Activated CD4-positive, alpha-beta T cell treated with anti-CD3 and anti-CD28 coated beads, Interleukin-2, amount 10 ng/mL, durations not matched to agents 7 days and 5 days (primary cell): ENCODE results near the gene SLC44A5. TPM values are rescaled to one million over a fixed set of nuclear protein-coding genes. Genes with fewer than 3 reads are reported as not detected.

ENCODE experiments used
- CTCF ChIA-PET: fragments of 350-600 bp; sonication (Branson Sonifier 250); formaldehyde crosslinking; loops from one replicate; lab custom pipeline; 2021; ENCODE audit warnings: antibody characterized with exemption; lab: Charles Lee
- POLR2A ChIA-PET: fragments of 350-600 bp; sonication (Branson Sonifier 250); formaldehyde crosslinking; loops from one replicate; lab custom pipeline; 2021; ENCODE audit warnings: antibody characterized with exemption; lab: Charles Lee
- DNase-seq: peaks from one replicate; pipeline ENCODE4 v3.0.0-alpha.2; 2020
- H3K27ac Mint-ChIP-seq: one replicate; pipeline ENCODE4 v1.8.0; 2021; ENCODE audit warnings: mild to moderate bottlenecking, moderate library complexity, mixed read lengths
- H3K27me3 Mint-ChIP-seq: one replicate; pipeline ENCODE4 v1.8.0; 2021; ENCODE audit warnings: mixed read lengths
- H3K36me3 Mint-ChIP-seq: one replicate; pipeline ENCODE4 v1.8.0; 2021; ENCODE audit warnings: low read depth, mixed read lengths
- H3K4me1 Mint-ChIP-seq: one replicate; pipeline ENCODE4 v1.8.0; 2021; ENCODE audit warnings: mixed read lengths
- H3K4me3 Mint-ChIP-seq: one replicate; pipeline ENCODE4 v1.8.0; 2021; ENCODE audit warnings: mild to moderate bottlenecking, moderate library complexity, mixed read lengths
- H3K9me3 Mint-ChIP-seq: one replicate; pipeline ENCODE4 v1.8.0; 2021; ENCODE audit warnings: mixed read lengths
- total RNA-seq, 2 experiments: library from RNA; stranded (reverse); gene quantifications; one replicate each; pipeline ENCODE4 v1.2.3, GENCODE V29; 2021

SLC44A5 gene
- total RNA-seq, 2 experiments from 2014 or later: not detected

- POLR2A ChIA-PET: no interaction called here
- H3K27ac Mint-ChIP-seq: no peak overlapping the region
- no peaks in the 10 kb centered on the region for H3K4me1 Mint-ChIP-seq
- no peak for DNase-seq
- no peak overlapping the region for H3K4me3 Mint-ChIP-seq
- no peaks in the 10 kb centered on the region for H3K36me3 Mint-ChIP-seq
- CTCF ChIA-PET: no interaction called here
- H3K27me3 Mint-ChIP-seq: no peaks in the 10 kb centered on the region
- no peaks in the 10 kb centered on the region for H3K9me3 Mint-ChIP-seq
These were observed 269.4 kb downstream of the SLC44A5 start for GRCh38 chr1:75341537-75341936.

- no peak overlapping the region for H3K4me3 Mint-ChIP-seq
- ChIA-PET CTCF (no interaction called here), POLR2A (no interaction called here)
- no peaks in the 10 kb centered on the region for H3K27me3 Mint-ChIP-seq
- no peaks in the 10 kb centered on the region for H3K4me1 Mint-ChIP-seq
- no peaks in the 10 kb centered on the region for H3K9me3 Mint-ChIP-seq
- H3K27ac Mint-ChIP-seq: no peak overlapping the region
- no peaks in the 10 kb centered on the region for H3K36me3 Mint-ChIP-seq
- DNase-seq: no peak
These were observed 272.1 kb downstream of the SLC44A5 start for GRCh38 chr1:75338616-75339483.

- no peaks in the 10 kb centered on the region for H3K9me3 Mint-ChIP-seq
- no peak overlapping the region for H3K4me3 Mint-ChIP-seq
- no peak overlapping the region for H3K27ac Mint-ChIP-seq
- ChIA-PET POLR2A (no interaction called here), CTCF (no interaction called here)
- H3K4me1 Mint-ChIP-seq: no peaks in the 10 kb centered on the region
- no peaks in the 10 kb centered on the region for H3K36me3 Mint-ChIP-seq
- DNase-seq: no peak
- H3K27me3 Mint-ChIP-seq: no peaks in the 10 kb centered on the region
These were observed 276.0 kb downstream of the SLC44A5 start for GRCh38 chr1:75334876-75335389.

GRCh38 chr1:75330624-75331023 lies 280.3 kb downstream of the SLC44A5 start:
- CTCF ChIA-PET: no interaction called here
- Mint-ChIP-seq H3K36me3 (no peaks in the 10 kb centered on the region), H3K4me1 (no peaks in the 10 kb centered on the region), H3K4me3 (no peak overlapping the region), H3K9me3 (no peaks in the 10 kb centered on the region), H3K27me3 (no peaks in the 10 kb centered on the region), H3K27ac (no peak overlapping the region)
- DNase-seq: no peak
- POLR2A ChIA-PET: no interaction called here

DNA sequence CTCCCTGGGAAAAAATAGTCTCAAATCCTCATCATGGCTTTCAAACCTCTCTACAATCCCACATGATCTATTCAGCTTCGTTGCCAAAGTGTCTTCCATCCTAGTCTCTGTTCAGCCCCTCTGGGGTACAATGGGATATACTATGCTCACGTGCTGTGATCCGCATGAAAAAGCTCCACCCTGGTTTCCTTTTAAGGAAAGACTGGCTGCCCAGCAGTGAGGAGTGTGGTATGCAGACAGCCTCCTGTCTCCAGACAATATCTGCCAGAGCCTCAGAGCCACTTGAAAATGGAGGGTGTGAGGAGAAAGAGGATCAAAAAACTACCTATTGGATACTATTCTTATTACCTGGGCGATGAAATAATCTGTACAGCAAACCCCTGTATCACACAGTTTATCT lies 282.2 kb downstream of the SLC44A5 start:
- Mint-ChIP-seq H3K36me3 (no peaks in the 10 kb centered on the region), H3K4me3 (no peak overlapping the region), H3K27ac (no peak overlapping the region), H3K9me3 (no peaks in the 10 kb centered on the region), H3K27me3 (no peaks in the 10 kb centered on the region), H3K4me1 (no peaks in the 10 kb centered on the region)
- DNase-seq: no peak
- ChIA-PET POLR2A (no interaction called here), CTCF (no interaction called here)

GRCh38 chr1:75327395-75327794 lies 283.5 kb downstream of the SLC44A5 start:
- Mint-ChIP-seq H3K36me3 (no peaks in the 10 kb centered on the region), H3K4me1 (no peaks in the 10 kb centered on the region), H3K27ac (no peak overlapping the region), H3K4me3 (no peak overlapping the region), H3K9me3 (no peaks in the 10 kb centered on the region), H3K27me3 (no peaks in the 10 kb centered on the region)
- ChIA-PET POLR2A (no interaction called here), CTCF (no interaction called here)
- no peak for DNase-seq

DNA sequence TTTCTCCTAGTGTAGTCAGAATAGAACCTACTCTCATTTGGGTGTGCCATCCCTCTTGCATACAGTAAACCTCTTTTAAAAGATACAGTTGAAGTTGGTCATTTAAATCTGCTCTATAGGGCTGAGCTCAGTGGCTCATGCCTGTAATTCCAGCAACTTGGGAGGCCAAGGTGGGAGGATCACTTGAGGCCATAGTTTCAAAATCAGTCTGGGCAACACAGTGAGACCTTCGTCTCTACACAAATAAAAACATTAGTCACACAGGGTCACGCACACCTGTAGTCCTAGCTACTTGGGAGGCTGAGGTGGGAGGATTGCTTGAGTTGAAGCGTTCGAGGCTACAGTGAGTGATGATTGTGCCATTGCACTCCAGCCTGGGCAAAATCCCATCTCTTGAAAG lies 292.9 kb downstream of the SLC44A5 start:
- Mint-ChIP-seq H3K4me3 (no peak overlapping the region), H3K27ac (no peak overlapping the region), H3K9me3 (no peaks in the 10 kb centered on the region), H3K27me3 (no peaks in the 10 kb centered on the region), H3K36me3 (no peaks in the 10 kb centered on the region), H3K4me1 (no peaks in the 10 kb centered on the region)
- POLR2A ChIA-PET: no interaction called here
- no peak for DNase-seq
- CTCF ChIA-PET: no interaction called here

DNA sequence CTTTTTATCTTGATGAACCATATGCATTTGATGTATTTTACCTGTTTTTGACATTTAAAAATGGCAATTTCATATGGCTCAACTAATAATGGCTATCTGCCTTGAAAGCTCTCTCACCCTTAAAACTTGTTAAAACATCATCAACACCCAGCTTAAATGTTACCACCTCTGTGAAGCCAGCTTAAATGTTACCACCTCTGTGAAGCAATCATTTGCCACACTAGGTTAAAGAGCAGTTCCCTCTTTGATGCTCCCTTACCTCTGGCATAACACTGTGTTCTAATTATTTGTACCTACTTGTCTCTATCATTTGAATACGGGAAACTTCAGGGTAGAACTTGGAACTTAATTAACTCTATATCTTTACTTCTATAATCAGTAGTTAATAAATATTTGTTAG lies 294.7 kb downstream of the SLC44A5 start:
- Mint-ChIP-seq H3K9me3 (no peaks in the 10 kb centered on the region), H3K36me3 (no peaks in the 10 kb centered on the region), H3K4me1 (no peaks in the 10 kb centered on the region), H3K27ac (no peak overlapping the region), H3K4me3 (no peak overlapping the region), H3K27me3 (no peaks in the 10 kb centered on the region)
- DNase-seq: no peak
- POLR2A ChIA-PET: no interaction called here
- CTCF ChIA-PET: no interaction called here

DNA sequence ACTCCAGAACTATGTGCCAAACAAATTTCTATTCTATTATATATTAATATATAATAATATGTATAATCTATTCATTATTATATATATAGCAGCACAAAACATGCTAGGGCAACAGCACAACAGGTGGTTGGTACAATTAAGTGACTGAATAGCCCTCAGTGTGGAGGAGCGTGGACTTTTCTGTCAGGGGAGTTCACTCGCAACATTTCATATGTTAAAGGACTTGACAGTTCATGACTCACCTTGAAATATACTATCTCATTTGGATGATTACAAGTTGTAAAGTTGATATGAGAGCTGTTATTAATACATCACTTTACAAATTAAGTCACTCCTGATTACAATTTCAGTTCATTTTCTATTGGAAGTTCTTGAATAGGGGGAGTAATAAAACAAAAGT lies 298.3 kb downstream of the SLC44A5 start:
- Mint-ChIP-seq H3K4me3 (no peak overlapping the region), H3K4me1 (no peaks in the 10 kb centered on the region), H3K36me3 (no peaks in the 10 kb centered on the region), H3K27me3 (no peaks in the 10 kb centered on the region), H3K27ac (no peak overlapping the region), H3K9me3 (no peaks in the 10 kb centered on the region)
- DNase-seq: no peak
- ChIA-PET CTCF (no interaction called here), POLR2A (no interaction called here)

- no peak overlapping the region for H3K27ac Mint-ChIP-seq
- POLR2A ChIA-PET: no interaction called here
- H3K27me3 Mint-ChIP-seq: no peaks in the 10 kb centered on the region
- H3K36me3 Mint-ChIP-seq: no peaks in the 10 kb centered on the region
- no peaks in the 10 kb centered on the region for H3K4me1 Mint-ChIP-seq
- DNase-seq: no peak
- no peaks in the 10 kb centered on the region for H3K9me3 Mint-ChIP-seq
- H3K4me3 Mint-ChIP-seq: no peak overlapping the region
- CTCF ChIA-PET: no interaction called here
These were observed 300.8 kb downstream of the SLC44A5 start for GRCh38 chr1:75310067-75310466.

GRCh38 chr1:75308365-75308764 lies 302.5 kb downstream of the SLC44A5 start:
- Mint-ChIP-seq H3K4me1 (no peaks in the 10 kb centered on the region), H3K9me3 (no peaks in the 10 kb centered on the region), H3K27ac (no peak overlapping the region), H3K4me3 (no peak overlapping the region), H3K36me3 (no peaks in the 10 kb centered on the region), H3K27me3 (no peaks in the 10 kb centered on the region)
- ChIA-PET CTCF (no interaction called here), POLR2A (no interaction called here)
- no peak for DNase-seq

- no peak overlapping the region for H3K27ac Mint-ChIP-seq
- ChIA-PET CTCF (no interaction called here), POLR2A (no interaction called here)
- H3K4me3 Mint-ChIP-seq: no peak overlapping the region
- H3K4me1 Mint-ChIP-seq: no peaks in the 10 kb centered on the region
- no peaks in the 10 kb centered on the region for H3K36me3 Mint-ChIP-seq
- DNase-seq: no peak
- no peaks in the 10 kb centered on the region for H3K27me3 Mint-ChIP-seq
- H3K9me3 Mint-ChIP-seq: no peaks in the 10 kb centered on the region
These were observed 305.9 kb downstream of the SLC44A5 start for GRCh38 chr1:75305061-75305460.

- ChIA-PET POLR2A (no interaction called here), CTCF (no interaction called here)
- no peaks in the 10 kb centered on the region for H3K36me3 Mint-ChIP-seq
- no peak overlapping the region for H3K27ac Mint-ChIP-seq
- no peak for DNase-seq
- H3K4me1 Mint-ChIP-seq: no peaks in the 10 kb centered on the region
- no peaks in the 10 kb centered on the region for H3K27me3 Mint-ChIP-seq
- H3K9me3 Mint-ChIP-seq: peaks cover 2% of the 10 kb centered on the region
- no peak overlapping the region for H3K4me3 Mint-ChIP-seq
These were observed 317.6 kb downstream of the SLC44A5 start for GRCh38 chr1:75293270-75293669.

- no peaks in the 10 kb centered on the region for H3K27me3 Mint-ChIP-seq
- H3K27ac Mint-ChIP-seq: no peak overlapping the region
- no peak overlapping the region for H3K4me3 Mint-ChIP-seq
- H3K36me3 Mint-ChIP-seq: no peaks in the 10 kb centered on the region
- ChIA-PET CTCF (no interaction called here), POLR2A (no interaction called here)
- peaks cover 2% of the 10 kb centered on the region for H3K9me3 Mint-ChIP-seq
- DNase-seq: no peak
- no peaks in the 10 kb centered on the region for H3K4me1 Mint-ChIP-seq
These were observed 318.9 kb downstream of the SLC44A5 start for GRCh38 chr1:75292013-75292412.
